SH-SY5Y (cell line): Measurements from ENCODE around the gene PGBD2.

Experiments
- GATA2 ChIP-seq: IDR thresholded peaks from 2 replicates; pipeline ENCODE4 v1.6.1; 2011; ENCODE audit warnings: mild to moderate bottlenecking, low read depth, low read length
- GATA3 ChIP-seq: IDR thresholded peaks from 2 replicates; pipeline ENCODE4 v1.6.1; 2011; ENCODE audit warnings: low read depth, mild to moderate bottlenecking, low read length, moderate library complexity

PGBD2 gene

GRCh38 chr1:248904437-248905216 is 1.4 kb upstream of the PGBD2 start:
- TF ChIP-seq GATA3 (no peak), GATA2 (no peak)

GRCh38 chr1:248905662-248906008 is 400 bp upstream of the PGBD2 start:
- TF ChIP-seq GATA2: no peak
- no peak for TF ChIP-seq GATA3

GRCh38 chr1:248906753-248907661 is 972 bp downstream of the PGBD2 start:
- no peak for TF ChIP-seq GATA3

DNA sequence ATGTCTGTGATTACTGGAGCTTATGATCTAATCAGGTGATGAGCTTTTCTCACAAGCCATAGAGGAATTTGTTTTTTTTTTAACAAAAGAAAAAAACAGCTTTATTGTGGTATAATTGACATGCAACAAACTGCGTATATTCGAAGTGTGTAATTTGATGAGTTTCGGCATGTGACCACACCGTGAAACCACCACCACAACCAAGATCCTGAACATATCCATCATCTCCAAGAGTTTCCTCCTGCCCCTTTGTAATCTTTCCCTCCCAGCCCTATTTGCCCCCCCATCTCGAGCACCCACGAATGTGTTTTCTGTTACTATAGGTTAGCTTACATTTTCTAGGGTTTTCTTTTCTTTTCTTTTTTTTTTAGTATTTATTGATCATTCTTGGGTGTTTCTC is 4.7 kb downstream of the PGBD2 start:
- TF ChIP-seq GATA3 (no peak), GATA2 (no peak)

- no peak for TF ChIP-seq GATA2
- TF ChIP-seq GATA3: no peak
Observed at GRCh38 chr1:248913933-248914332, 7.9 kb downstream of the PGBD2 start.

DNA sequence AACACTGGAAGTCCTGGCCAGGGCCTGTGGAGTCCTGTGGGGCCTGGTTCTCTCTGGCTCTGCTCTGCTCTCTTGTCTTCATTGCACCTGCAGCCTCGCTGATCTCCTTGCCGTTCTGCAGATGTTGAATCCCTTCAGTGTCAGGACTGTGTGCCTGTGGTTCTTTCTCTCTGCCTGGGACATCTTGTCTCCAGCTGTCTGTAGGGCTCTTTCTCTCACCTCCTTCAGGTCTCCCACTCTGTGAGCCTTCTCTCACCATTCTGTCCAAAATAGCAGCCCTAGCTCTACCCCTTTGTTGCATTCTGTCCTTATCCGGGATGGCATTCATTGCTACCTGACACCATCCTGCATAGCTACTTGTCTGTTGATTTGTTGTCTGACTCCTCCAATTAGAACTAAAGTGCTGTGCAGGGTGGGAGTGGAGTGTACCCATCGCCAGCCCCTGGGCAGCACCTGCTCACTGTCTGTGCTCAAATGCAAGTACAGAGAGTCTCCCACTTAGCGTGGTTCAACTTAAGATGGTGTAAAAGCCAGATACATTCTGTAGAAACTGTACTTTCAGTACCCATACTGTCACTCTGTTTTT is 8.9 kb downstream of the PGBD2 start:
- no peak for TF ChIP-seq GATA2
- no peak for TF ChIP-seq GATA3

DNA sequence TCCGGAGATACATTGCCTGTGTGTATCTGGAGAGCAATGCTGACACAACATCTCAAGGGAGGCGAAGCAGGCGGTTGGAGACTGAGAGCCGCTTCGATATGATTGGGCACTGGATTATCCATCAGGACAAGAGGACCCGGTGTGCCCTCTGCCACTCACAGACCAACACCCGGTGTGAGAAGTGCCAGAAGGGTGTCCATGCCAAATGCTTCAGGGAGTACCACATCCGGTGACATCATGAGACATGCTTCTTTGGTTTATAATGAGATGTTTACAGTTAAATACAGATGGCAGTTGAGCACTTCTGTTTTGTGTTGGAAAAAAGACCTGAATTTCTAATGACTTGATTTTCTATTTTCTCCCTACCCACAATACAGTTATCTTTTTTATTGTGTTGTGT is 12.1 kb downstream of the PGBD2 start:
- TF ChIP-seq GATA2 (no peak), GATA3 (no peak)

DNA sequence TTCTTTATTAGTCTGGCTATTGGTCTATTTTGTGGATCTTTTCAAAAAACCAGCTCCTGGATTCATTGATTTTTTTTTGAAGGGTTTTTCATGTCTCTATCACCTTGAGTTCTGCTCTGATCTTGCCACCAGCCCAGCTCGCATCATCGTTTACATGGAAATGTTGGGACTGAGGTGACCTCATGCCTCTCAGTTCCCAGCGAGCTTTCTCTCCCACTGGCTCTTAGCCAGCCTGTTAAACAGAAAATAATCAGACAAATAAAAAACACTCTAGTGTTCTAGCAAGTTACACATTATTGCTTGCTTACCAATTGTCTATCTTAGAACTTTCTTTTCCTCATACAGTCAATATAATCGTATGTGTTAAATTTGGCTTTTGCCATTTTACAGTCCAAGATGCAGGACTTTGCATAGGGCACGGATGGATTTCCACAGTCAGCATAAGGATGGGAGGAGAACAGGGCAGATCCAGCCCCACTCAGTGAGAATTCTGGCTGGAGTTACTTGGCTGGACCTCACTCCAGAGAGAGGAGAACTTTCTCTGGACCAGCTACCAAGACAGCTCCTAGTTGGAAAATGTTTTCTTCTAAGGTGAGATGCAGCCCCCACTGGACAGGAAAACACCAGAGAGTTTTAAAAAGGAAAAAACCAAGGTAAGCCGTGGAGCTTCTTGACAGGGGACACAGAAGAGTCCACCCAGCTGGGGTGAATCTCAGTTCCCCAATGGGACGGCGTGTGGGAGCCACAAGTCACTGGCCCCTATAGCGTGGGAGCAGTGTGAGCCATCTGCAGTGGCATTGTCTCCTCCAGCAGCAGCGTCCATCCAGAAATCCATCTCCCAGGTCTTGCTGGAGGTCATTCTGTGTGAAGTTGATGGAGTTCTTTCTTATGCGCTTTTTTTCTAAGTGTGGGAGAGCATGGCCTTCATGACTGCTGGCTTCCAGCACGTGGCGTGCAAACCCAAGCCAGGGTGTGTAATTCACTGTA is 17.6 kb downstream of the PGBD2 start:
- TF ChIP-seq GATA2: no peak
- no peak for TF ChIP-seq GATA3

DNA sequence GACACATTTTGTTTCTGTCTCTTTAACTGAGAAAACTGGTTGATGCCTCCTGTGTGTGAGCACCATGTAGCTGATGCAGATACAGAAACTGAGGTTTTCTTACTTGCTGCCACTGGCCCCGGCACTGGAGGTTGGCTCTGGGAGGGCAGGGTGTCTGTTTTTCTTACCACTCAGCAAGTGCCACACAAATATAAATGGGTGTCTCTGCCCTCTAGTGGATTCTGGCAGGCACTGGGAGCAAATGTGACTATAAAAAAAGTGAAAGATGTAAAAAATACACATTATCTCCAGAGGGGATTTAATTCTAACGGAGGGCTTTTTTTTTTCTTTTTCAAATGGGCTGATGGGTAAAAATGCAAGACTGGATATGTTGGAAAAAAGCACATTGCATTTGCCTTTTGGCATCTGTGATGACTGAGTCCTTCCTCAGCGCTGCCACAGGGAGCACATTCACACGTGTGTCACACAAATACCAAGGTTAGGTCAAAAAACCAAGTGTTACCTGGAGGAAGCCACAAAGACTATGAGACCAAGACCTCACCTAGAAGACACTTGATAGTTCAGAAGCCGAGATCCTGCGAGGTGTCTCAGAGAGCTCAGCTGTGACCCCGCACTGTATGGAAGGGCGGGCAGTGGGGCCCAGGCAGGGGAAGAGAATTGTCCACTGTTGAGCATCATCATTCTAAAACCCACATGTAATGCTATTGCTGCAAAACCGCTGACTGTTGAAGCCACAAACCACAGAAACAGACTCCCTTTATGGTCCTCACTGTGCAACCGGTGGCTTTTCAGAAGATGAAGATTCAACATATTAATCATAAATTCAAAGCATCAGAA is 18.9 kb downstream of the PGBD2 start:
- TF ChIP-seq GATA3: no peak
- no peak for TF ChIP-seq GATA2

- TF ChIP-seq GATA2 (no peak), GATA3 (no peak)
Observed at GRCh38 chr1:248926401-248927182, 20.6 kb downstream of the PGBD2 start.
